SH-SY5Y (cell line): ENCODE measurements around the gene CNOT6L.

ENCODE experiments used
- GATA2 ChIP-seq: IDR thresholded peaks from 2 replicates; pipeline ENCODE4 v1.6.1; 2011; ENCODE audit warnings: mild to moderate bottlenecking, low read depth, low read length
- GATA3 ChIP-seq: IDR thresholded peaks from 2 replicates; pipeline ENCODE4 v1.6.1; 2011; ENCODE audit warnings: low read depth, mild to moderate bottlenecking, low read length, moderate library complexity

Gene CNOT6L

GRCh38 chr4:77713884-77714283 is 105.3 kb downstream of the CNOT6L start:
- TF ChIP-seq GATA2 (no peak), GATA3 (no peak)

DNA sequence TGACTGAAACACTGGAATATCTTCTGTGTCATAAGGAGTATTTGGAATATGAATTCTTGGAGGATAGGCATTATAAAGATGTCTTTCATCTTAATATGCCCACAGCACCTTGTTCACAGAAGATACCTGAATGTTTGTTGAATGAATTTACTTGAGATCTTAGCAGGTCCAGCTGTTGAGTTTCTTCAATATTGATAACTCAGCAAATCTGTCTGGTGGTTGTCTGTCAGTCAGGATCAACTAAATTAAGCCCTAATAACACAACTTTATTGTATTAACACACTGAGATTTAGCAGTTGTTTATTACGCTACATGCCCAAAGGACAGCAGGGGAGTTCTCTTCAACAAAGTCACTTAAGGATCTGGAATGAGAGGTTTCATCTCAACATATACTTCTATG is 106.5 kb downstream of the CNOT6L start:
- TF ChIP-seq GATA3 (no peak), GATA2 (no peak)

GRCh38 chr4:77711469-77711868 is 107.7 kb downstream of the CNOT6L start:
- TF ChIP-seq GATA3 (no peak), GATA2 (no peak)

- TF ChIP-seq GATA2 (no peak), GATA3 (no peak)
These were observed 108.5 kb downstream of the CNOT6L start for GRCh38 chr4:77710684-77711083.

DNA sequence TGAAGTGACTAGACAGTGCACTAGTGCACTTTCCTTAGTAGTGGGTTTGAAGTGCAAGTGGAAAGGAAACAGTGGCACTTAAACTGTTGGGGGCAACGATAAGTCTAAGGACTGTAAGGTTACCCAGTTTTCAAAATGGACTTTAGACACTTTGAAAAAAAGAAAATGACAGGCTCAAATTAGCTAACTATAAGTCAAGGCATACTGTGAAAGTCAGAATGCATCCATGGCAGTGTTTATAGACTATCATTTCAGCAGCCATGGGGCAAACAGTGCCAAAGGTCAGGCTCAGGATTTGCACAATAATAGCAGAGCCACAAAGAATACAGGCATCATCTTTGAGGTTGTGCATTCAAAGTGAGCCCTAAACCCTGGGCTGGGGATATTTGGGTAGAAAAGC is 109.1 kb downstream of the CNOT6L start:
- TF ChIP-seq GATA3 (no peak), GATA2 (no peak)

GRCh38 chr4:77706717-77707116 is 112.5 kb downstream of the CNOT6L start:
- TF ChIP-seq GATA2 = no peak
- TF ChIP-seq GATA3 = no peak

DNA sequence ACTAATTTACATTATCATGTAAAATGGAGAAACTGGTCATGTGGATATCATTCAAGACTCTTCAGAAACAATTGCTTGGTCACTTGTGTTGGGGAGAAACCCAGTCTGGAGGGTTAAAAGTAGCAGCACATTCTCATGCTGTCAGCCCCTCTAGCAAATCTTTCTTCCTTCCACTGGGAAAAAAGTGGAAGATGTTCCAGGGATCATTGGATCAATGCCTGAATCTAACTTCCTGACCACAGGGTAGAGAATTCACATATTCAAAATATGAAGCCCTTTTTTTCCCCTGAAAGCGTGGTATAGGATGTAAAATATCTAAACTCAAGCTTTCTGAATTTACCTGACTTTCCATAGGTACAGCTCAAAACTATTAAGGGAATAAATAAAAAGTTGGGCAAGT is 115.5 kb downstream of the CNOT6L start:
- TF ChIP-seq GATA3 = no peak
- no peak for TF ChIP-seq GATA2

DNA sequence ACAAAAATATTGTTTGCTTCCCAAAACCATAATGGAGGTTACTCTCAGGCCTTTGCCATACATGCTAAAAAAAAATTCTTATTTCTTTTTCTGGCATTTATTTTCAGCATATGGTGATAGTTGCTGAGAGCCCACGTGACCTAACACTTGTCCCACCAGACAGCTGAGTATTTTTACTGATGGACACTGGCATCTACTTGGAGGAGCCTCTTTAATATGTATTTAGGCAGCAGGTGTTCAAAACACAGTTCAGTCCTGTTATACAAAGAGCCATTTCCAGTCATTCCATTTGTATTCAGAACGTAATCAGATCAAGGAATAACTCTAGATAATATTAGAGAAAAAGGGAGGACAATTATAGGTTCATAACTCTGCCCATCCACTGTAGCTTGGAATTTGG is 118.0 kb downstream of the CNOT6L start:
- TF ChIP-seq GATA3 (no peak), GATA2 (no peak)

- TF ChIP-seq GATA2 = no peak
These were observed 119.4 kb downstream of the CNOT6L start for GRCh38 chr4:77699731-77700210.

GRCh38 chr4:77697860-77698590 is 121.1 kb downstream of the CNOT6L start:
- TF ChIP-seq GATA3 (no peak), GATA2 (no peak)

GRCh38 chr4:77695774-77696173 is 123.4 kb downstream of the CNOT6L start:
- TF ChIP-seq GATA3 (no peak), GATA2 (no peak)

GRCh38 chr4:77692847-77693432 is 126.2 kb downstream of the CNOT6L start:
- no peak for TF ChIP-seq GATA2

GRCh38 chr4:77681792-77682191 is 137.4 kb downstream of the CNOT6L start:
- TF ChIP-seq GATA3 (no peak), GATA2 (no peak)

DNA sequence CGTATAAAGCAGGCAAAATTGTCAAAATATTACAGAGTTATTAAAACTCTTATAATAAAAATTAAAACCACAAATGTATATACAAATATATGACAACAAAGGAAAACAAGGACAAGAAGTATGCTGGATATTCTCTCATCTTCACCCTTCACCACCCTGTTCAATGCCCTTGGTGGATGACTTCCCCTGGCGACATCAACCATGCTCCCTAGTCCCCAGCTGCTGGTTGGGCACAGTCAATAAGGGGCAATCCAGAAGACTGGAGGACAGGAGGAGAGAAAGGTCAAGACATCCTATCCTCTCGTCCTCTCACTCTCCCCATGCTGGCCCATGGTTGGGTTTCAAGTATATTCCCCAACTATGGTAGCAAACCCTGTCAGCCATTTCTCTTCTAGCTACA is 142.3 kb downstream of the CNOT6L start:
- TF ChIP-seq GATA2 = no peak
- no peak for TF ChIP-seq GATA3

DNA sequence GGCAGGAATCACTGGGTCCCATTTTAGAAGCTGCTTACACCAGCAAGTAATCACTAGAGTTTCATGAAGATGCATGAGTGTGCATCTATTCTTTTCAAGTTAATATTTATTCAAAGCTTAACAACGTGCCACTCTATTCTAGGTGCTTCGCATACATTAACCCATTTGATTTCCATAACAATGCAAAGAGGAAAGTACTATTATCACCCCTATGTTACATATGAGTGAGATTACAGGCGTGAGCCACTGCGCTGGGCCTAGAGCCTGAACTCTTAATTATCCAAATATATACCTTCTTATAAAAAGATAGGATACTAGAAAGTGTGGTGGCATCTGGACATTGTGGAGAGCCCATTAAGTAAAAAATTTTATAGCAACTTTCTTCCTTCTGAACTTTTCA is 148.1 kb downstream of the CNOT6L start:
- no peak for TF ChIP-seq GATA3
- no peak for TF ChIP-seq GATA2

- TF ChIP-seq GATA3 (no peak), GATA2 (no peak)
These were observed 149.1 kb downstream of the CNOT6L start for GRCh38 chr4:77669946-77670590.
